Heart right ventricle (tissue), 16 donors: Measurements from ENCODE around the gene RIMKLB. TPM values are rescaled to one million over a fixed set of nuclear protein-coding genes. Genes with fewer than 3 reads are reported as not detected.

Source experiments
- ATAC-seq, 8 donors: fragments of 200-7000 bp; cut with Tn5 transposase; one replicate each; pipeline ENCODE4 v1.9.1; 2020; ENCODE audit warnings: mild to moderate bottlenecking in 8 of 8, moderate library complexity in 8 of 8, moderate number of reproducible peaks in 1 of 8
- DNase-seq, 2 donors: peaks; one replicate each; pipeline ENCODE4 v3.0.0-alpha.2; 2020
- H3K27ac ChIP-seq, 10 donors: fragments of 200-600 bp; sonication (generic) in 2 of 10; one replicate each; pipeline versions ENCODE4 v1.5.0 to v1.8.0; 2020 to 2022; ENCODE audit warnings: mild to moderate bottlenecking in 3 of 10
- H3K27me3 ChIP-seq, 7 donors: fragments of 200-600 bp; one replicate each; pipeline ENCODE4 v1.8.0; 2021 to 2022; ENCODE audit warnings: mild to moderate bottlenecking in 2 of 7
- H3K36me3 ChIP-seq, 9 donors: fragments of 200-600 bp; sonication (generic) in 1 of 9; one replicate each; pipeline versions ENCODE4 v1.5.0 to v1.8.0; 2020 to 2022; ENCODE audit warnings: mild to moderate bottlenecking in 2 of 9
- H3K4me1 ChIP-seq, 9 donors: fragments of 200-600 bp; sonication (generic) in 1 of 9; one replicate each; pipeline versions ENCODE4 v1.5.0 to v1.8.0; 2020 to 2022; ENCODE audit warnings: mild to moderate bottlenecking in 4 of 9
- H3K4me3 ChIP-seq, 10 donors: fragments of 200-600 bp; sonication (generic) in 2 of 10; one replicate each; pipeline versions ENCODE4 v1.5.0 to v1.8.0; 2020 to 2022; ENCODE audit warnings: mild to moderate bottlenecking in 7 of 10, moderate library complexity in 2 of 10
- H3K9me3 ChIP-seq, 11 donors: fragments of 200-600 bp in 10 of 11; sonication (generic) in 2 of 11; one replicate each; pipeline versions ENCODE4 v1.5.0 to v1.8.0; 2013 to 2022; ENCODE audit warnings: mild to moderate bottlenecking in 2 of 11, control low read depth in 1 of 11, moderate library complexity in 1 of 11
- WGBS, 2 donors: extraction: QIAGEN DNeasy Blood & Tissue Kit; methylation state at CpG; one replicate each; pipeline ENCODE4 v1.1.7; 2013; ENCODE audit warnings: inconsistent platforms in 1 of 2; 5-methylcytosine and 5-hydroxymethylcytosine counted together
- intact Hi-C, 10 donors: fragments of 100-400 bp; cut with DNase I; formaldehyde crosslinking; loops; one replicate each; pipeline versions ENCODE4 v1.11.1 to v1.14.2; 2022
- polyA plus RNA-seq, 2 donors: library from polyadenylated mRNA; stranded (reverse); fragments of 200-250 nt; gene quantifications; one replicate each; pipeline ENCODE4 v1.2.3, GENCODE V29; 2013
- total RNA-seq, 10 donors: library from RNA; stranded (reverse); fragmentation: NEBNext Ultra II Directional in 3 of 10; extraction: Animal tissue kit (Norgen Biotek cat#: 25700) in 3 of 10; gene quantifications; one replicate each; pipeline versions ENCODE4 v1.2.1 to v1.2.4, GENCODE V29; 2021 to 2023
- TF ChIP-seq, protein P1 (sequence below), 9 donors: fragments of 200-600 bp; sonication (generic) in 2 of 9; IDR thresholded peaks; one replicate each; pipeline versions ENCODE4 v1.5.0 to v1.8.0; 2021 to 2022; ENCODE audit warnings: antibody characterized with exemption in 9 of 9, mild to moderate bottlenecking in 5 of 9, moderate library complexity in 1 of 9
- donor health status: Arrhythmogenic right ventricular cardiomyopathy.
- donor health status: ischemic (EF 13 %, LVEDD 7.1; RV severe dilation, severe dysfunction).
- donor health status: healthy with polysubstance abuse.
- donor health status: DM: no; HTN: yes; CAD: no.
- donor health status: DM: no; HTN: no; CAD: no.
- donor health status: ischemic (EF 25% LVEDD 6.9; RV normal size, moderate dysfunction).
- donor health status: ischemic (EF 25% LVEDD 5.7; RV mildly dilated, moderate dysfunction).
- donor health status: healthy.
- donor health status: DM: yes; HTN: yes; CAD: no.
- donor health status: Ischemic cardiomyopathy.
- donor health status: ischemic (EF 35%, LVEDD 5.7; RV mildly dilated, moderate dysfunction).
- donor health status: nonischemic (EF 11% LVEDD 7.7; RV severe dilation, severe dysfunction).
- donor health status: DM: yes; HTN: yes; CAD: no.
- donor health status: PGD.
- donor health status: ischemic (EF 29% LVEDD 5.4; RV normal size, mild dysfunction).
- donor health status: nonischemic (EF 23%, LVEDD 6.1; RV moderate dilation, normal function).

RIMKLB gene
- total and polyA plus RNA-seq, 12 donors = 7.2 to 65.9 (median 12.6) TPM

GRCh38 chr12:8687846-8688601 lies 9.8 kb upstream of the RIMKLB start:
- TF ChIP-seq, protein P1, sequence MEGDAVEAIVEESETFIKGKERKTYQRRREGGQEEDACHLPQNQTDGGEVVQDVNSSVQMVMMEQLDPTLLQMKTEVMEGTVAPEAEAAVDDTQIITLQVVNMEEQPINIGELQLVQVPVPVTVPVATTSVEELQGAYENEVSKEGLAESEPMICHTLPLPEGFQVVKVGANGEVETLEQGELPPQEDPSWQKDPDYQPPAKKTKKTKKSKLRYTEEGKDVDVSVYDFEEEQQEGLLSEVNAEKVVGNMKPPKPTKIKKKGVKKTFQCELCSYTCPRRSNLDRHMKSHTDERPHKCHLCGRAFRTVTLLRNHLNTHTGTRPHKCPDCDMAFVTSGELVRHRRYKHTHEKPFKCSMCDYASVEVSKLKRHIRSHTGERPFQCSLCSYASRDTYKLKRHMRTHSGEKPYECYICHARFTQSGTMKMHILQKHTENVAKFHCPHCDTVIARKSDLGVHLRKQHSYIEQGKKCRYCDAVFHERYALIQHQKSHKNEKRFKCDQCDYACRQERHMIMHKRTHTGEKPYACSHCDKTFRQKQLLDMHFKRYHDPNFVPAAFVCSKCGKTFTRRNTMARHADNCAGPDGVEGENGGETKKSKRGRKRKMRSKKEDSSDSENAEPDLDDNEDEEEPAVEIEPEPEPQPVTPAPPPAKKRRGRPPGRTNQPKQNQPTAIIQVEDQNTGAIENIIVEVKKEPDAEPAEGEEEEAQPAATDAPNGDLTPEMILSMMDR (IDR thresholded peaks at IDR 0.05) = no peak
- H3K4me3 ChIP-seq = no peak overlapping the region
- 40 to 42% methylated on average over 2 of the region's 2 CpGs for WGBS, 2 donors
- ATAC-seq (peak; percentile 79 to 94 (median 84)), DNase-seq (peak in 1 of 2 donors; percentile 32)
- H3K27me3 ChIP-seq = no peaks in the 10 kb centered on the region
- intact Hi-C loops = loop anchor here in 9 of 10 donors (5.0 to 10.0 kb wide), 7 partner anchors 94 to 367 kb away; partner anchors contain the start of gene A2ML1 (in 1 of the 9)
- no peaks in the 10 kb centered on the region for H3K36me3 ChIP-seq
- peaks cover 0 to 7% (median 0%) of the 10 kb centered on the region in 11 donors for H3K9me3 ChIP-seq
- H3K4me1 ChIP-seq = peaks cover 3 to 28% (median 21%) of the 10 kb centered on the region in 9 donors
- H3K27ac ChIP-seq = no peak overlapping the region

- no peak for DNase-seq
- no peak overlapping the region for H3K4me3 ChIP-seq
- TF ChIP-seq, protein P1 (IDR thresholded peaks at IDR 0.05) = no peak
- no peaks in the 10 kb centered on the region for H3K27me3 ChIP-seq
- H3K36me3 ChIP-seq = no peaks in the 10 kb centered on the region
- peaks cover 3 to 33% (median 22%) of the 10 kb centered on the region in 9 donors for H3K4me1 ChIP-seq
- ATAC-seq = no peak
- H3K9me3 ChIP-seq = peaks cover 0 to 5% (median 0%) of the 10 kb centered on the region in 11 donors
- H3K27ac ChIP-seq = no peak overlapping the region
- intact Hi-C loops = loop anchor here in 9 of 10 donors (5.0 to 10.0 kb wide), 7 partner anchors 93 to 365 kb away; partner anchors contain the start of gene A2ML1 (in 1 of the 9)
- WGBS, 2 donors = 95 to 97% methylated on average over 4 of the region's 4 CpGs
Measured at GRCh38 chr12:8689681-8690080, 8.1 kb upstream of the RIMKLB start.

DNA sequence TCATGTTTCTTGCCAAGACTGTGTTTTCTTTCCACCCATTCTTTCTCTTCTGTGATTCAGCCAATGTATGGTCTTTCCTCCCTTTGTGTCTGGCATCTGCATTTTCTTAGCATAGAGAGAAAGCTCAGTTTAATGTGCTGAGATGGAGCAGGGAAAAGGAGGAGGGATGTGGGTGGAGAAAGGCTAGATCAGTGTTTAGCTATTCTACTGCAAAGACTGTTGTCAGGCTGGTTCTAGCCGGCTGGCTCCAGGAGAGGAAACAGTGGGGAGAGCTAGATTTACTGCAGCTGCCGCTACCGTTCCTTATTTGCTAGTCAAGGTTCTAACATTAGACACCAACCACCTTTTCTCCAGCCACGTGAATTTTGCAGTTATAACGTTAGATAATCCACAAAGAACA lies 5.2 kb upstream of the RIMKLB start:
- intact Hi-C loops = no loop called here
- 7 to 13% methylated on average over 5 of the region's 5 CpGs for WGBS, 2 donors
- Histone ChIP-seq H3K36me3 (no peaks in the 10 kb centered on the region), H3K27me3 (peaks cover 0 to 6% (median 0%) of the 10 kb centered on the region in 7 donors), H3K9me3 (no peaks in the 10 kb centered on the region), H3K4me1 (peaks cover 3 to 37% (median 24%) of the 10 kb centered on the region in 9 donors), H3K4me3 (no peak overlapping the region), H3K27ac (peak overlapping the region in 6 of 10 donors; percentile 2 to 73 (median 52))
- ATAC-seq = peak in 6 of 8 donors; percentile 16 to 69 (median 52)
- TF ChIP-seq, protein P1 (IDR thresholded peaks at IDR 0.05) = no peak
- DNase-seq = peak in 1 of 2 donors; percentile 60

- TF ChIP-seq, protein P1 (IDR thresholded peaks at IDR 0.05) = no peak
- 86 to 87% methylated on average over 10 of the region's 10 CpGs for WGBS, 2 donors
- H3K27ac ChIP-seq = no peak overlapping the region
Measured at GRCh38 chr12:8695116-8695515, 2.7 kb upstream of the RIMKLB start.

More at GRCh38 chr12:8695116-8695515, 2.7 kb upstream of the RIMKLB start:
- Histone ChIP-seq H3K27me3 (peaks cover 0 to 6% (median 0%) of the 10 kb centered on the region in 7 donors), H3K36me3 (peaks cover 0 to 2% (median 0%) of the 10 kb centered on the region in 9 donors), H3K4me3 (no peak overlapping the region), H3K4me1 (peaks cover 3 to 43% (median 30%) of the 10 kb centered on the region in 9 donors), H3K9me3 (no peaks in the 10 kb centered on the region)
- DNase-seq (no peak), ATAC-seq (no peak)
- intact Hi-C loops = no loop called here
